NT2/D1 (cell line): ENCODE measurements around the gene FOXD2.

Experiments
- YY1 ChIP-seq: IDR thresholded peaks from 2 replicates; pipeline ENCODE4 v1.6.1; 2011; ENCODE audit not compliant: insufficient read length, insufficient read depth
- ZNF274 ChIP-seq: IDR thresholded peaks from 2 replicates; pipeline ENCODE4 v1.6.1; 2011; ENCODE audit warnings: mild to moderate bottlenecking, low read depth, low read length

DNA sequence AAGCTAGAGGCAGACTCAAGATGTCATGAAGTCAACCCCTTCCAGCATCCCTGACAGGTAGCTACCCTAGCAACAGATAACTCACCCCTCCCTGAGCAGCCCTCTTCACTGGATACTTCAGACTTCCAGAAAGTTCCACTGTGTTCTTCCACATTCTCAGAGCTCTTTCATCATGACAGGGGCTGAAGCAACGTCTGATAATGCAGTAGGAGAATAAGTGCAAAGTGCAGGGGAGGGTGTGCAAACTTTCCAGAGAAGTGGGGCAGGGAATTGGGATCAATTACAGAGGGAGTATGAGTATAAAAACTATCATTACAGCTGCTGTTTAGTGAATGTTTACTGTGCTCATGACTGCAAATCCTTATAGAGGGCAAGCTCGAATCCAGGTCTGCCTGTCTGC, 48.1 kb upstream of the FOXD2 start:
- TF ChIP-seq YY1 (no peak), ZNF274 (no peak)
